HEK293 (cell line): ENCODE measurements around the gene ZNF662.

Experiments used
- CTCF ChIA-PET: fragments of 350-600 bp; formaldehyde crosslinking; extraction: SDS; loops from one replicate; lab custom pipeline; 2021; ENCODE audit warnings: antibody characterized with exemption; lab: Yijun Ruan, JAX
- POLR2A ChIA-PET: fragments of 300-600 bp; formaldehyde crosslinking; extraction: SDS; loops from one replicate; lab custom pipeline; 2020; ENCODE audit warnings: antibody characterized with exemption, inconsistent platforms; lab: Yijun Ruan, JAX
- H3K27ac ChIP-seq: fragments of 200-500 bp; sonication (Bioruptor generic); 2 replicates; pipeline ENCODE4 v1.5.1; 2014; ENCODE audit warnings: low read depth, low read length, control low read depth, inconsistent platforms; ENCODE audit errors: extremely low read depth
- H3K36me3 ChIP-seq, 2 experiments: fragments of 200-500 bp in 1 of 2; sonication (Bioruptor generic) in 1 of 2; 1 replicate in 1 of 2; 2 replicates in 1 of 2; pipeline ENCODE4 v1.5.1; 2014 to 2017; ENCODE audit warnings: inconsistent platforms in 2 of 2, low read length in 2 of 2; ENCODE audit not compliant: control insufficient read depth in 2 of 2, insufficient read depth in 1 of 2
- H3K4me1 ChIP-seq: fragments of 200-500 bp; sonication (Bioruptor generic); 2 replicates; pipeline ENCODE4 v1.5.1; 2014; ENCODE audit warnings: mild to moderate bottlenecking, low read length, inconsistent platforms; ENCODE audit not compliant: control insufficient read depth, insufficient read depth
- H3K4me3 ChIP-seq: 2 replicates; pipeline ENCODE4 v1.5.1; 2011; ENCODE audit warnings: low read depth, mild to moderate bottlenecking, control low read depth, low read length, moderate library complexity
- H3K9me3 ChIP-seq: fragments of 200-500 bp; sonication (Bioruptor generic); 2 replicates; pipeline ENCODE4 v1.5.1; 2014; ENCODE audit warnings: low read depth, low read length, inconsistent platforms; ENCODE audit not compliant: control insufficient read depth, insufficient read depth
- INSM2 ChIP-seq: fragments of 450-650 bp; formaldehyde crosslinking; IDR thresholded peaks from 2 replicates; pipeline ENCODE4 v1.5.1; 2016; ENCODE audit warnings: missing biosample characterization, missing genetic modification characterization
- PRDM2 ChIP-seq: fragments of 450-650 bp; formaldehyde crosslinking; IDR thresholded peaks from 2 replicates; pipeline ENCODE4 v1.5.1; 2016; ENCODE audit warnings: missing biosample characterization, missing genetic modification characterization, borderline replicate concordance
- SCRT2 ChIP-seq: fragments of 450-650 bp; formaldehyde crosslinking; IDR thresholded peaks from 2 replicates; pipeline ENCODE4 v1.5.1; 2016; ENCODE audit warnings: missing biosample characterization, missing genetic modification characterization
- TCF7L2 ChIP-seq: IDR thresholded peaks from 2 replicates; pipeline ENCODE4 v1.6.1; 2011; ENCODE audit warnings: low read depth, mild to moderate bottlenecking, inconsistent platforms, low read length, moderate library complexity, borderline replicate concordance
- ZBTB1 ChIP-seq: fragments of 450-650 bp; formaldehyde crosslinking; IDR thresholded peaks from 2 replicates; pipeline ENCODE4 v1.5.1; 2016; ENCODE audit warnings: missing biosample characterization, missing genetic modification characterization
- ZBTB17 ChIP-seq: fragments of 450-650 bp; formaldehyde crosslinking; IDR thresholded peaks from 2 replicates; pipeline ENCODE4 v1.5.1; 2016; ENCODE audit warnings: missing biosample characterization, missing genetic modification characterization
- ZNF174 ChIP-seq: fragments of 450-650 bp; formaldehyde crosslinking; IDR thresholded peaks from 2 replicates; pipeline ENCODE4 v1.5.0; 2017; ENCODE audit warnings: missing biosample characterization, mild to moderate bottlenecking, missing genetic modification characterization
- ZNF202 ChIP-seq: fragments of 450-650 bp; formaldehyde crosslinking; IDR thresholded peaks from 2 replicates; pipeline ENCODE4 v1.5.1; 2016; ENCODE audit warnings: missing biosample characterization, missing genetic modification characterization, borderline replicate concordance
- ZNF24 ChIP-seq: fragments of 450-650 bp; formaldehyde crosslinking; IDR thresholded peaks from 2 replicates; pipeline ENCODE4 v1.5.1; 2016; ENCODE audit warnings: missing biosample characterization, missing genetic modification characterization
- ZNF354C ChIP-seq: fragments of 450-650 bp; formaldehyde crosslinking; IDR thresholded peaks from 2 replicates; pipeline ENCODE4 v1.5.1; 2016; ENCODE audit warnings: missing biosample characterization, missing genetic modification characterization, low read depth, borderline replicate concordance
- ZNF426 ChIP-seq: fragments of 450-650 bp; formaldehyde crosslinking; IDR thresholded peaks from 2 replicates; pipeline ENCODE4 v1.5.1; 2017; ENCODE audit warnings: missing biosample characterization, missing genetic modification characterization, mild to moderate bottlenecking, inconsistent platforms, moderate library complexity
- ZNF513 ChIP-seq: fragments of 450-650 bp; IDR thresholded peaks from 2 replicates; pipeline ENCODE4 v1.5.1; 2018; ENCODE audit warnings: missing biosample characterization, missing genetic modification characterization
- ZNF521 ChIP-seq: fragments of 450-650 bp; formaldehyde crosslinking; IDR thresholded peaks from 2 replicates; pipeline ENCODE4 v1.5.1; 2017; ENCODE audit warnings: missing biosample characterization, mild to moderate bottlenecking, missing genetic modification characterization
- ZNF544 ChIP-seq: fragments of 450-650 bp; formaldehyde crosslinking; IDR thresholded peaks from 2 replicates; pipeline ENCODE4 v1.5.0; 2017; ENCODE audit warnings: missing biosample characterization, missing genetic modification characterization
- ZNF549 ChIP-seq: fragments of 450-650 bp; IDR thresholded peaks from 2 replicates; pipeline ENCODE4 v1.5.1; 2018; ENCODE audit warnings: missing biosample characterization, missing genetic modification characterization, mild to moderate bottlenecking, inconsistent platforms, moderate library complexity
- ZNF596 ChIP-seq: fragments of 450-650 bp; IDR thresholded peaks from 2 replicates; pipeline ENCODE4 v1.5.0; 2018; ENCODE audit warnings: missing biosample characterization, mild to moderate bottlenecking, missing genetic modification characterization, moderate library complexity
- ZNF670 ChIP-seq: fragments of 450-650 bp; formaldehyde crosslinking; IDR thresholded peaks from 2 replicates; pipeline ENCODE4 v1.5.1; 2016; ENCODE audit warnings: missing biosample characterization, missing genetic modification characterization, low read depth
- ZNF692 ChIP-seq: fragments of 450-650 bp; formaldehyde crosslinking; IDR thresholded peaks from 2 replicates; pipeline ENCODE4 v1.5.1; 2016; ENCODE audit warnings: missing biosample characterization, missing genetic modification characterization
- ZNF776 ChIP-seq: fragments of 450-650 bp; formaldehyde crosslinking; IDR thresholded peaks from 2 replicates; pipeline ENCODE4 v1.5.0; 2017; ENCODE audit warnings: missing biosample characterization, missing genetic modification characterization, borderline replicate concordance
- ZNF777 ChIP-seq: fragments of 450-650 bp; formaldehyde crosslinking; IDR thresholded peaks from 2 replicates; pipeline ENCODE4 v1.5.1; 2017; ENCODE audit warnings: missing biosample characterization, missing genetic modification characterization, borderline replicate concordance
- ZNF791 ChIP-seq: fragments of 450-650 bp; formaldehyde crosslinking; IDR thresholded peaks from 2 replicates; pipeline ENCODE4 v1.5.1; 2016; ENCODE audit warnings: missing biosample characterization, missing genetic modification characterization
- ZNF830 ChIP-seq: fragments of 450-650 bp; IDR thresholded peaks from 2 replicates; pipeline ENCODE4 v1.5.0; 2018; ENCODE audit warnings: missing biosample characterization, missing genetic modification characterization, low read depth, mild to moderate bottlenecking, moderate library complexity
- ZNF837 ChIP-seq: fragments of 450-650 bp; formaldehyde crosslinking; IDR thresholded peaks from 2 replicates; pipeline ENCODE4 v1.5.1; 2016; ENCODE audit warnings: missing biosample characterization, missing genetic modification characterization
- ZSCAN23 ChIP-seq: fragments of 450-650 bp; formaldehyde crosslinking; IDR thresholded peaks from 2 replicates; pipeline ENCODE4 v1.5.1; 2016; ENCODE audit warnings: missing biosample characterization, missing genetic modification characterization

The ZNF662 gene

GRCh38 chr3:42908675-42909074 lies 2.7 kb downstream of the ZNF662 start (continued):
- no peak for TF ChIP-seq PRDM2
- TF ChIP-seq ZNF837 (tag by site-specific recombination), result no peak
- no peak for TF ChIP-seq ZBTB1 (tag by site-specific recombination)
- no peak for TF ChIP-seq ZNF791
- TF ChIP-seq INSM2 (tag by site-specific recombination), result no peak

GRCh38 chr3:42911551-42911950 lies 5.6 kb downstream of the ZNF662 start:
- no peaks in the 10 kb centered on the region for H3K9me3 ChIP-seq
- H3K36me3 ChIP-seq, result no peaks in the 10 kb centered on the region
- POLR2A ChIA-PET, result no interaction called here
- H3K27ac ChIP-seq, result no peak overlapping the region
- no peak overlapping the region for H3K4me3 ChIP-seq
- H3K4me1 ChIP-seq, result no peaks in the 10 kb centered on the region
- CTCF ChIA-PET, result no interaction called here
- TF ChIP-seq ZNF426 (tag by site-specific recombination) (no peak), ZNF24 (tag by site-specific recombination) (no peak), ZNF202 (tag by site-specific recombination) (no peak), ZNF521 (no peak), ZNF777 (tag by site-specific recombination) (no peak), ZNF670 (tag by site-specific recombination) (no peak), ZNF776 (no peak), ZBTB17 (tag by site-specific recombination) (no peak), ZNF830 (no peak), ZNF596 (tag by site-specific recombination) (no peak), ZNF544 (no peak), ZNF513 (tag by site-specific recombination) (no peak), SCRT2 (tag by site-specific recombination) (no peak), ZSCAN23 (no peak), ZNF549 (tag by site-specific recombination) (no peak), TCF7L2 (no peak), ZNF692 (tag by site-specific recombination) (no peak), ZNF174 (tag by site-specific recombination) (no peak), ZNF354C (no peak)
- TF ChIP-seq, all 188 proteins: peak for 0
